GM21447 (cell line): ENCODE measurements around the gene SLC16A3.

Experiments used
- ATAC-seq: cut with Tn5 transposase; IDR thresholded peaks from one replicate; pipeline ENCODE4 v1.9.1; 2021; ENCODE audit not compliant: unreplicated experiment

The SLC16A3 gene

DNA sequence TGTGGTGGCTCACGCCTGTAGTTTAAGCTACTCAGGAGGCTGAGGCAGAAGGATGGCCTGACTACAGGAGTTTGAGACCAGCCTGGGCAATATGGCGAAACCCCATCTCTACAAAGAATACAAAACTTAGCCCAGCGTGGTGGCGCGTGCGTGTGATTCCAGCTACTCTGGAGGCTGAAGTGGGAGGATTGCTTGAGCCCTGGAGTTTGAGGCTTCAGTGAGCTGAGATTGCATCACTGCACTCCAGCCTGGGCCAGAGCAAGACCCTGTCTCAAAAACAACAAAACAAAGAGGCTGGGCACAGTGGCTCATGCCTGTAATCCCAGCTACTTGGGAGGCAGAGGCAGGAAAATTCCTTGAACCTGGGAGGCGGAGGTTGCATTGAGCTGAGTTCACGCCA lies 51.7 kb downstream of the SLC16A3 start:
- ATAC-seq = no peak

DNA sequence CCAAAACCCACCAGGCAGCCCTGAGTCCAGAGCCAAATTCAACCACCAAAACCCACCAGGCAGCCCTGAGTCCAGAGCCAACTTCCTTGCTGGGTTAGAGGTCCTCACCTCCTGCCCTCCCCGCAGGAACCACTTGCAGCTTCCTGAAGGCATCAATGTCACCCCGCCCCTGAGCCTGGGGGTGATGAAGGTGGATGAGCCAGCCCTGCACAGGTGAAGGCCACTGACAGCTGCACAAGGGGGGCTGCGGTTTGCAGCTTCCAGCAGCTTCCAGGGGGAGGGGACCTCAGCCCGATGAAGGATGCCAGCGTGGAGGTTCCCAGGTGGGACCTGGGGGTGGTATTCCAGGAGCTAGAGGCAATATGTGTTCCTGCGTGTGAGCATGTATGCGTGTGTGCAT lies 52.2 kb downstream of the SLC16A3 start:
- no peak for ATAC-seq

DNA sequence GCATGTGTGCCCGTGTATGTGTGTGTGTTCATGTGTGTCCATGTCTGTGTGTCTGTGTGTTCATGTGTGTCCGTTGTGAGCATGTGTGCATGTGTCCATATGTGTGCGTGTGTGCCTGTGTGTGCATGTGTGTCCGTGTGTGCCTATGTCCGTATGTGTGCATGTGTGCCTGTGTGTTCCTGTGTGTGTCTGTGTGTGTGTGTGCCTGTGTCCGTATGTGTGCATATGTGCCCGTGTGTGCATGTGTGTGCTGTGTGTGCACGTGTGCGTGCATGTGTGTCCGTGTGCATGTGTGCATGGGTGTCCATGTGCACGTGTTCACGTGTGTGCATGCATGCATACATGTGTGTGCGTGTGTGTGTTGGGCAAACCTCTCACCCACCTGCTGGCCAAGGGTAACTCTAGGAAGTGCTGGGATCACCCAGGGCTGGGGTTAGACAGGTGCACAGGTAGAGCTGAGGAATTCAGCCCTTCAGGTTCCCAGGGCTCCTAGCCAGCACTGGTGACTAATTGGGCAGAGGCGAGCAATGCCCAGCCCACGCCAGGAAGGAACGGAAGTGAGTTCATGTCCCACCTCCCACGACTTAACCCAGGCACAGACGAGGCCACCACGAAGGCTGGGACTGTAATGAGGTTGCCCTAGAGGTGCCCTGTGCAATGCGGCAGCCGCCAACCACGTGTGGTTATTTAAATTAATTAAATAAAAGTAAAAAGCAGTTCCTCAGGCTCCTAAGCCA lies 52.8 kb downstream of the SLC16A3 start:
- no peak for ATAC-seq

DNA sequence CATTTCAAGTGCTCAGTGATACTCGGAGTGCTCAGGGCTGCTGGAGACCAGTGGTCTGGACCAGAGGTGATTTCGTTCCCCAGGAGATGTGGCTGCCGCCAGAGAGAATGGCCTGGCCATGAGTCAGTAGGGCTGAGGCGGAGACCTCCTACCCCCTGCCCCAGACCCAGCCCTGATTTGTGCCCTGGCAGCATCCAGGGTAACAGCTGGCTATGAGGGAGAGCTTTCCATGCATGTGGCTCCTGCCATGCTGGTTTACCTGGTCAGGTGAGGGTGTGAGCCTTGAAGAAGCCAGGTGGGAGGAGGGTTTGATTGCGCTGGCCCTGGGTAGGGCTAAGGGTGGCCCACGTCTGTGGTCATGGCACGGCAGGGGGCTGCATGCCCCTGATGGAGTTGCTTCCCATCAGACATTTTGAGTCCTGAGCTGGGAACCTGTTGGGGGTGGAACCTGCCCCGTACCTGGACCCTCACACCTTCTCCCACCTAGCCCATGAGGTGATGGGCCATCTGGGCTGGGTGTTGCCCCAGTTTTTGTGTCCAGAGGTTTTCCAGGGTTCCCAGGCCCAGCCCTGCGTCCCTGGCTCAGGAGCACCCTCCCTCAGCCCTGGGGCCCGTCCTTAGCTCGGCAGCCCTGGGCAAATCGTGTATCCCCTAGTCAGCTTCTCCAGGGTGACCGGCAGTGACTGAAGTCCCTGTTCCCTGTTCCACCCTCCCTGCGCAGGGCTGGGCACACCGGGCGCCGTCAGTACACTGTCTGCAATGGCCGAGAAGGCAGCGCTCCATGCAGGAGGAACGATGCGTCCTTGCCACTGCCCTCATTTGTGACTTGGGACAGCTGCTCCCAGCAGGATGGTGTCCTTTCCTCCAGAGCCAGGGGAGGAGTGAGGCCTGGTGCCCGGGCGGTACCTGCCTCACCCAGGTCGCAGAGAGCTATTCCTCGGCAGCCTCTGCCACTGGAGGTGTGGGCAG lies 53.7 kb downstream of the SLC16A3 start:
- ATAC-seq = no peak

DNA sequence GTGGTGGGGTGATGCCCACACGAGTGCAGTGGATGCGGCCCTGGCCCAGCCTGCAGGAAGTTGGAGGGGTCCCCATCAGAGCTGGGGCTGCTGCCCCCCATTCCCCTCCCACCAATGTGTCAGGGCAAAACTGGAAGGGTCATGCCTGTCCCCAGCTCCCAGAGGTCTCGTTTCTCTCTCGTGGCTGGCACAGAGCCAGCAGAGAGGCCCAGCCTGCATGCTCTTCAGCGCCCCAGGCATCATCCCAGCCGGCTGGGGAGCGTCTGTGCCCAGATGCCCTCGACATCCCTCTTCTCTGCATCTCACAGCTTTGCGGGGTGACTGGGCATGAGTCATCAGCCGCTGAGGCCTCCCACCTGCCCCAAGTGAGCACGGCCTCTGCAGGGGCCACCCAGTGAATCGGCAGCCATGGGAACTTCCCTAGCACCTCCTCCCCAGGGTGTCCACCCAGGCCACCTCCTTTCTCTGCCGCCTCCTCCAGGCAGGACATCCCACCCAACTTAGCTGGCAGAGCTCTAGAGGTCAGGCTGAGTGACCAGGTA lies 54.4 kb downstream of the SLC16A3 start:
- no peak for ATAC-seq

DNA sequence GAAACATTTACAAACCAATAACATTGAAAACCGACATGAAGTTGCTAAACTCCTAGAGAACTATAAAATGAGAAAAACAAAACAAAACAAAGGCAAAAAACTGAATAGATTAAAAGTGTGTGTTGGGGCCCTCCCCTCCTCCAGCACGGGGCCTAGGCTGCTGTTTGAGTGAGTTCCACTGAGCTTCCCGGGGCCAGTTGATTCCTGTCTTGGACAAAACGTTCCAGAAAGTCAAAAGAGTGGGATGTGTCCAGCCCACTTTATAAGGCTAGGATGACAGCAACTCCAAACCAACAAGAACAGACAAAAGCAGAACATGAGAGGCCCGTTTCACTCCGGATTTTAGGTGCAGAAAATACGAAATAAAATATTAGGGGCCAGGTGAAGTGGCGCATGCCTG lies 56.3 kb downstream of the SLC16A3 start:
- no peak for ATAC-seq

DNA sequence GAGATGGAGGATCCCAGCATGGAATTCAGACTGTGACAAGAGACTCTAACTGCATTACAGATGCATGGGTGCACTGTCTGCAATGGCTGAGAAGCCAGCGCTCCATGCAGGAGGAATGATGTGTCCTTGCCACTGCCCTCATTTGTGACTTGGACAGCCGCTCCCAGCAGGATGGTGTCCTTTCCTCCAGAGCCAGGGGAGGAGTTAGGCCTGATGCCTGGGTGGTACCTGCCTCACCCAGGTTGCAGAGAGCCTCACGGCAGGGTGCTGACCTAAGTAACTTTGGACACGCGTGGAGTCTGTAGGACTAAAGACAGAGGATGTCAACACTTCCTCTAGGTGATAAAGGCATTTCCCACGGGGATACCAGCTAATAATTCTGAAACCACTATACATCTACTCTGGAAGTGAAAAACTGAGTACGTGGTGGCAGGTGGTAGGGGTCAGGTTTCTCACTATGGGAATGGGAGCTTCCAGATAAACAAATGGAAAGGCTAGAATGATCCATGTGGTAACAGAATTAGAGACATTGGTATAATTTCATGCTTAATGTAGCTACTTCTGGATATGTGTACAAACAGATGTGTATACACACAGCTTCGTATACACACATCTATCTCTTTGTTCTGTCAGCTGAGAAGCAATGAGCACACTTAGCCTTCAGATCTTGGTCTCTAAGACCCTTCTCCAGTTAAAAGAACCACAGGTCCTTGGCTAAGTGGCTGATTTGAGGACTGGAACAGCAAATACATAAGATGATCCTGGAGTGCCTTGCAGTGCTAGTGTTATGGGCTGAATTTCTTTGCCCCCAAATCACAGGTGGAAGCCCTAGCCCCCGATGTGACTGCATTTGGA lies 58.4 kb downstream of the SLC16A3 start:
- no peak for ATAC-seq

DNA sequence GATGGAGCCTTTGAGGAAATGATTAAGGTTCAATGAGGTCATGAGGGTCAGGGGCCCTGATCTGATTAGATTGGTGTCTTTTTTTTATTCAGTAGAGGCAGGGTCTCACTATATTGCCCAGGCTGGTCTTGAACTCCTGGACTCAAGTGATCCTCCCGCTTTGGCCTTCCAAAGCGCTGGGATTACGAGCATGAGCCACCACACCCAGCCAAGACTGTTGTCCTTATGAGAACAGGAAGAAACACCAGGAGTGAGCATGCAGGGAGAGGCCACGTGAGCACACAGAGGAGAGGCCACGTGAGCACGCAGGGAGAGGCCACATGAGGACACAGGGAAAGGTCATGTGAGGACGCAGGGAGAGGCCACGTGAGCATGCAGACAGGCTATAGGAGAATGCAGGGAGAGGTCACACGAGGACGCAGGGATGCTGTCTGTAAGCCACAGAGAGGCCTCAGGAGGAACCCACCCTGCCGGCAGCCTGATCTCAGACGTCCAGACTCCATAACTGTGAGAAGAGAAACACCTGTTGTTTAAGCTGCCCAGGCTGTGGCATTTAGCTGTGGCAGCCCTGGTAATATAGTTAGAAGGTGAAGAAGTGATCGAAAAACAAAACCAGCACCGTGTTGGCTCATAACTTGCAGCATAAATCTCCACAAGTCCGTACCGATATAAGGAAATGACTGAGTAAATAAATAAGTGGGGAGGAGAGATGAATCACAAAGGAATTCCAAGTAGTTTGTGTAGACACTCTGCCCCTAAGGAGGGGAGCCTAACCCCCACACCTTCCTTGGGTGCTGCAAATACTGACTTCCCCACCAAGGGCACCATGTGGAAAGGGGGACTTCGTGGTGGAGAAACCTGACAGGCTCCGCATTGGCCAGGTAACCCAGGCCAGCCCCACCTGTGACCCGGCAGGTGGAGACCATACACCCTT lies 59.3 kb downstream of the SLC16A3 start:
- no peak for ATAC-seq
